Parathyroid adenoma (tissue), 2 donors: Measurements from ENCODE around the gene MRE11.

ENCODE experiments used
- H2AFZ ChIP-seq: fragments of 300-600 bp; sonication (generic); one replicate; pipeline ENCODE4 v1.7.0; 2017; ENCODE audit warnings: antibody characterized with exemption, mild to moderate bottlenecking
- H3K27ac ChIP-seq: fragments of 300-600 bp; sonication (generic); one replicate; pipeline ENCODE4 v1.7.0; 2017
- H3K27me3 ChIP-seq: fragments of 300-600 bp; sonication (generic); one replicate; pipeline ENCODE4 v1.7.0; 2017; ENCODE audit warnings: low read length; ENCODE audit not compliant: control insufficient read depth, insufficient read depth
- H3K36me3 ChIP-seq: fragments of 300-600 bp; sonication (generic); one replicate; pipeline ENCODE4 v1.7.0; 2017; ENCODE audit warnings: low read length; ENCODE audit not compliant: control insufficient read depth, insufficient read depth
- H3K4me1 ChIP-seq: fragments of 300-600 bp; sonication (generic); one replicate; pipeline ENCODE4 v1.7.0; 2017; ENCODE audit warnings: control low read depth
- H3K4me2 ChIP-seq: fragments of 300-600 bp; sonication (generic); one replicate; pipeline ENCODE4 v1.7.0; 2017; ENCODE audit warnings: low read length
- H3K4me3 ChIP-seq: fragments of 300-600 bp; sonication (generic); one replicate; pipeline ENCODE4 v1.7.0; 2017; ENCODE audit warnings: low read depth, low read length
- H3K79me2 ChIP-seq: fragments of 300-600 bp; sonication (generic); one replicate; pipeline ENCODE4 v1.7.0; 2017; ENCODE audit warnings: control low read depth
- H3K9ac ChIP-seq: fragments of 300-600 bp; sonication (generic); one replicate; pipeline ENCODE4 v1.7.0; 2017; ENCODE audit warnings: mild to moderate bottlenecking
- H3K9me3 ChIP-seq: fragments of 300-600 bp; sonication (generic); one replicate; pipeline ENCODE4 v1.7.0; 2017; ENCODE audit warnings: low read length; ENCODE audit not compliant: control insufficient read depth
- TF ChIP-seq, protein P1 (sequence below): fragments of 300-600 bp; sonication (generic); IDR thresholded peaks from one replicate; pipeline ENCODE4 v1.7.0; 2017; ENCODE audit warnings: antibody characterized with exemption, mild to moderate bottlenecking
- donor health status: primary hyperparathyroidism.

Gene MRE11

DNA sequence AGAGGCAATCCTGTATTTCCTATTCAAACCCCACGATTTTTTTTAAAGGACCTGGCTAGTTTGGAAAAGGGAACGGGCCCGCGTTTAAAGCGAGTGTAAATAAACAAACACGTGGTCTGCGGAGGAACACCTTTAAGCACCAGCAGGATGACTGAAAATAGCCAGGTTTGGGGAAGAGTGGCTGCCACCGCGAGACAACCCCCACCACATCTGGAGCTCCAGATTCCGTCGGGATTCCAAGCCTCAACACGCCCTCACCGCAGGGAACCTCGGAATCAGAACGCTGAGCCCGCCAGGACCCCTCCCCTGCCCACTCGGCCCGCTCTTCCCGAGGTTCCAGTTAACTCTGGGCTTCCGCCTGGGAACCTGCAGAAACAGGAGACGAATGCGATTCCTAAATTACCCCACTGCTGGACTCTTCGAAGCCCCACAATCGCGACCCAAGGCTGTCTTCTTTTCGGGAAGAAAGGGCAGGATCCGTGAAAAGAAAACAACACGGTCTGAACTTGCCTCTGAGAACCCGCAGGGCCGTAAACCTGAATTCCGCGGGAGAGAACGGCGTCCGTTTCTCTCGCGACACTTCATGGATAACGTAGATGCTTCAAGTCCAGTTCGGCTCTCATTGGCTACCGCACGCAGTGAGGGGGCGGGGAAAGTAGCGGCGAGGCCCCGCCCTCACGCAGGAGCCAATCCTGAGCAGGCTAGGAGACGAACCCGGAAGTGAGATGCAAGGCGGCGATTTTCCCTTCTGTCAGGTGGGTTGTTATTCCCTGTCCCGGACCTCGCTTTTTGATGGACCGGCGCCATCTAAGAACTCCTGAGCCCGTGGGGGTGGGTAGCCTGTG lies at the start of gene MRE11, which contains the start of gene ANKRD49:
Gene MRE11, minus strand, starts transcription at position 564 of the 845 bp plus-strand sequence. CDS start 1,043 bp downstream, outside the sequence.
Gene ANKRD49, plus strand, starts transcription at position 704 of the 845 bp plus-strand sequence. CDS start 2,710 bp downstream, outside the sequence.
- Histone ChIP-seq H3K4me3 (peak within 1 kb of the TSS; percentile 83), H3K79me2 (no peaks in the 10 kb centered on the region), H3K9me3 (no peaks in the 10 kb centered on the region), H3K27ac (peak within 1 kb of the TSS; percentile 67), H3K9ac (peak within 1 kb of the TSS; percentile 74), H3K4me1 (no peaks in the 10 kb centered on the region), H2AFZ (peak within 1 kb of the TSS; percentile 95), H3K27me3 (no peaks in the 10 kb centered on the region), H3K4me2 (peak within 1 kb of the TSS; percentile 90), H3K36me3 (no peaks in the 10 kb centered on the region)
- TF ChIP-seq, protein P1, sequence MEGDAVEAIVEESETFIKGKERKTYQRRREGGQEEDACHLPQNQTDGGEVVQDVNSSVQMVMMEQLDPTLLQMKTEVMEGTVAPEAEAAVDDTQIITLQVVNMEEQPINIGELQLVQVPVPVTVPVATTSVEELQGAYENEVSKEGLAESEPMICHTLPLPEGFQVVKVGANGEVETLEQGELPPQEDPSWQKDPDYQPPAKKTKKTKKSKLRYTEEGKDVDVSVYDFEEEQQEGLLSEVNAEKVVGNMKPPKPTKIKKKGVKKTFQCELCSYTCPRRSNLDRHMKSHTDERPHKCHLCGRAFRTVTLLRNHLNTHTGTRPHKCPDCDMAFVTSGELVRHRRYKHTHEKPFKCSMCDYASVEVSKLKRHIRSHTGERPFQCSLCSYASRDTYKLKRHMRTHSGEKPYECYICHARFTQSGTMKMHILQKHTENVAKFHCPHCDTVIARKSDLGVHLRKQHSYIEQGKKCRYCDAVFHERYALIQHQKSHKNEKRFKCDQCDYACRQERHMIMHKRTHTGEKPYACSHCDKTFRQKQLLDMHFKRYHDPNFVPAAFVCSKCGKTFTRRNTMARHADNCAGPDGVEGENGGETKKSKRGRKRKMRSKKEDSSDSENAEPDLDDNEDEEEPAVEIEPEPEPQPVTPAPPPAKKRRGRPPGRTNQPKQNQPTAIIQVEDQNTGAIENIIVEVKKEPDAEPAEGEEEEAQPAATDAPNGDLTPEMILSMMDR: no peak

DNA sequence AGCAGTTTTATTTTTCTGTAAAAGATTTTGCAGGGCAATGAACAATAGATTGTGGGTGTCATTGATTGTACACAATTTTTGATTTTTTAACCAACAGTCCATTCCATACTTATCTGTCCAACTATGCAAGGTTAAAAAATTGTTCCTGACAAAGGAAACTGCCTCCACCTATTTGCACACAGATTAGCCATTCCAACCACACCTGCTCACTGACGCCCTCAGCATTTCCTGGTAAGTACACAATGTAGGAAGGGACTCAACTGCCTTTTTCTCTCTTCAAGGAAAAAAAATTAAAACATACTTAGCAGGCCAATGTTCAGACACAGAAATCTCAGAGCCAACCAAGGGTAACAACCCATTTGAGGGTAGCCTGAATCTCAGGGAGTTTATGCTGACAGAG lies 45.8 kb upstream of the MRE11 start:
- H3K4me1 ChIP-seq: no peaks in the 10 kb centered on the region
- H3K79me2 ChIP-seq: no peaks in the 10 kb centered on the region
- H3K9ac ChIP-seq: no peak overlapping the region
- no peaks in the 10 kb centered on the region for H3K27me3 ChIP-seq
- TF ChIP-seq, protein P1: no peak
- no peak overlapping the region for H2AFZ ChIP-seq
- H3K4me2 ChIP-seq: no peak overlapping the region
- no peaks in the 10 kb centered on the region for H3K36me3 ChIP-seq
- H3K4me3 ChIP-seq: no peak overlapping the region
- H3K9me3 ChIP-seq: no peaks in the 10 kb centered on the region
- H3K27ac ChIP-seq: no peak overlapping the region

DNA sequence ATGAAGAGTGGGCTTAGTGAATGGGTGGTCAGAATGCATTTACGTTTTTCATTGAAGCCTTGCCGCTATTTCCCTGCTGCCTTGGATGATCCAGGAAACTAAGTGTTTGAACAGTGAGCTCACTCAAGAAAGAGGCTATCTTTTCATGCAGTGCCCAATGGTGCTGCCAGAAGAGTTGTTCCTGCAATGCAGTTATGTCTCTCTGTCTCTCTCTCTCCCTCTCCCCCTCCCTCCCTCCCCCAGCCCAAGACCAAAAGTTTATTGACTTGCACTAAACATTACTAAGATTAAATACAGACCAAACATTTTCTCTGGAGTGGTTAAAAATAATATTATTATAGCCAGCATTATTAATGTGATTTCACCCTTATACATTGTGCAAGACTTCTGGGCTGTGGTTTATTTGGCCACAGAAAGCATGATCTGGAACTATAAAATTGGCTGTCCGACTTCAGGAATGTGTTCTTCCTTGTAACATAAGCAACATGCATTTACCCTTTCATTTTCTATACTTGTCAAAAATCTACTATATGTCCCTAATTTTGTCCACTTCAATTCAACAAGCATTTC lies 43.5 kb upstream of the MRE11 start:
- Histone ChIP-seq H3K79me2 (no peaks in the 10 kb centered on the region), H3K4me1 (no peaks in the 10 kb centered on the region), H3K9ac (no peak overlapping the region), H3K4me2 (no peak overlapping the region), H3K9me3 (no peaks in the 10 kb centered on the region), H3K4me3 (no peak overlapping the region), H2AFZ (no peak overlapping the region), H3K27me3 (no peaks in the 10 kb centered on the region), H3K36me3 (no peaks in the 10 kb centered on the region), H3K27ac (no peak overlapping the region)
- TF ChIP-seq, protein P1: no peak

DNA sequence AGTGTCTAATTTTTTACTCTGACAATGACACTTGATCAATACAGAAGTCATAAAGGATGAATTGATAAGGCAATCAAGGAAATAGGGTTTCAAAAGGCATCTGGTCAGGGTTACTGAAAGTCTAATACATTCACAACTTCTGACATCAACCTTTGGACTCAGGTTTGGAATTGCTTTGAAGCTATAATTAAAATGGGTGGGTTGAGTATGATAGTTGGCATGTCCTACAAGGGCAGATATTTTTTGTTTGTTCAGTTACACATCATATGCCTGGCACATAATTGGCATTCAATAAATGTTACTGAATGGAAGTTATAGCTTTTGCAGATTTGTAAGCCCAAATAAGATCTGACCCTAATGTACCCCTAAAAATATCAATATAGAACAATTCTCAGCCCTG lies 42.7 kb upstream of the MRE11 start:
- Histone ChIP-seq H3K4me3 (no peak overlapping the region), H3K36me3 (no peaks in the 10 kb centered on the region), H3K79me2 (no peaks in the 10 kb centered on the region), H3K9ac (no peak overlapping the region), H2AFZ (no peak overlapping the region), H3K4me1 (no peaks in the 10 kb centered on the region), H3K27ac (no peak overlapping the region), H3K4me2 (no peak overlapping the region), H3K9me3 (no peaks in the 10 kb centered on the region), H3K27me3 (no peaks in the 10 kb centered on the region)
- TF ChIP-seq, protein P1: no peak
